ENCODE measurements around the gene GNAT2.

The GNAT2 gene

GRCh38 chr1:109589679-109590078 lies 29.7 kb downstream of the GNAT2 start:
- DNase-seq (ENCODE audit: low read depth): no peak
- TF ChIP-seq CTCF (IDR thresholded peaks at IDR 0.05; ENCODE audit: low read length, missing control alignments): no peak

GRCh38 chr1:109589177-109589576 lies 30.2 kb downstream of the GNAT2 start:
- no peak overlapping the region for H3K4me3 ChIP-seq (replicated peaks; ENCODE audit: low read depth, low read length)
- DNase-seq (ENCODE audit: low read depth): no peak
- TF ChIP-seq CTCF (IDR thresholded peaks at IDR 0.05; ENCODE audit: low read length, missing control alignments): no peak

More at GRCh38 chr1:109589679-109590078, 29.7 kb downstream of the GNAT2 start:
- H3K4me3 ChIP-seq (replicated peaks; ENCODE audit: low read depth, low read length): no peak overlapping the region

- no peak for DNase-seq (ENCODE audit: low read depth)
- H3K4me3 ChIP-seq (replicated peaks; ENCODE audit: low read depth, low read length): no peak overlapping the region
- TF ChIP-seq CTCF (IDR thresholded peaks at IDR 0.05; ENCODE audit: low read length, missing control alignments): no peak
Measured at GRCh38 chr1:109586055-109586454, 33.4 kb downstream of the GNAT2 start.

DNA sequence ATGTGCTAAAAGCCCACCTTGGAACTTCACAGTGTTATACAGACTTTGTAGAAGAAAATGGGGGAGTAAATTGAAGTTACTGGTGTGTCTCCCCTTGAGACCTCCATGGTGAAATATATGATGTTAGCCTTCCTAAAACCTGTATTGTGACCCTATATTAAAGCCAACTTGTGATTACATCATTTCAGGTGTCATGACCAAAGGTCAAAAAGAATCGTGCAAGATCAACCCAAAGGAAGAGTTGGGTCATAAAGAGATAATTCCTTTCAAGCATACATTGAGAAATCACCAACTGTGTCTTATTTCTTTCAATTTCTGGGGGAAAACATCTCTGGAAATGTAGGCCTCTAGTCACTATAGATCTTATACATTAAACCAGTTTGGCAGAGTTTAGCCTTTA lies 34.6 kb downstream of the GNAT2 start:
- H3K4me3 ChIP-seq (replicated peaks; ENCODE audit: low read depth, low read length): no peak overlapping the region
- DNase-seq (ENCODE audit: low read depth): no peak
- TF ChIP-seq CTCF (IDR thresholded peaks at IDR 0.05; ENCODE audit: low read length, missing control alignments): no peak

- no peak overlapping the region for H3K4me3 ChIP-seq (replicated peaks; ENCODE audit: low read depth, low read length)
- no peak for TF ChIP-seq CTCF (IDR thresholded peaks at IDR 0.05; ENCODE audit: low read length, missing control alignments)
- no peak for DNase-seq (ENCODE audit: low read depth)
Measured at GRCh38 chr1:109582021-109582420, 37.4 kb downstream of the GNAT2 start.

DNA sequence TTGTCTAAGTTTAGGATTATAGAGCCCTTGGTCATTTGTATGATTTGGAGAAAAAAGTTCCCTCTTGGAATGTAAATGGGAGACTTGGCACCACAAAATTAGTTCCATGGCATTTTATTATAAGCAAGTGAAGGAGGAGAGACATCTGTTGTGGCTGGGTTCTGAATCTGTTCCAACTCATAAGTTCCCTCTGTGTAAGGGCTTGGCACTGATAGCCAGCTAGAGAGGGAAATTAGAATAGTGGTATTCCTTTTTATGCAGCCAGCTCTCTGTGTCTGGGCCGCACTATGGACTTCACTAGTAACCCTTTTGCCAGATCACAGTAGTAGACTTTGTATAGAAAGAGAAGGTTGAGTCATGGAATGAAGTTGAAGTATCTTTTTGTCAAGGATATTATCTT lies 39.9 kb downstream of the GNAT2 start:
- TF ChIP-seq CTCF (IDR thresholded peaks at IDR 0.05; ENCODE audit: low read length, missing control alignments): no peak
- DNase-seq (ENCODE audit: low read depth): no peak

DNA sequence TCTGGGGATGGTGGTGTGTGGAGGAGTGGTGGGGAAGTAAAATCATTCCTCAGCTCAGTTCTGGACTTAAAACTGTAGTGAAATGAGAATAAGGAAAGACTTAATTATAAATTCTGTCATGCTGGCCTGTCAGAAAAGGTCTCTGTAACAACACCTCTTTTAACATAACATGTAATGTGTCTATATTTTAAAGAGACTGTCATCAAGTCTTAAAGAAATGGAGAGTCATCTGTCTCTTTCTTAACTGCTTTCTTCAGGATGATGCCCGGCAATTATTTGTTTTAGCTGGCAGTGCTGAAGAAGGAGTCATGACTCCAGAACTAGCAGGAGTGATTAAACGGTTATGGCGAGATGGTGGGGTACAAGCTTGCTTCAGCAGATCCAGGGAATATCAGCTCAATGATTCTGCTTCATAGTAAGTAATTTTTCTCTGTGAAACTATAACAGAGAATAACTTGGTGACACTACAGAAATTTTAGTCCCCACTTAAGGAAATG lies 40.4 kb downstream of the GNAT2 start:
- no peak for TF ChIP-seq CTCF (IDR thresholded peaks at IDR 0.05; ENCODE audit: low read length, missing control alignments)
- DNase-seq (ENCODE audit: low read depth): no peak
- no peak overlapping the region for H3K4me3 ChIP-seq (replicated peaks; ENCODE audit: low read depth, low read length)

More for the DNA sequence above, 39.9 kb downstream of the GNAT2 start:
- H3K4me3 ChIP-seq (replicated peaks; ENCODE audit: low read depth, low read length): no peak overlapping the region

Measured in fibroblast of pulmonary artery (primary cell).